Measurements from ENCODE around the gene CCK.

DNA sequence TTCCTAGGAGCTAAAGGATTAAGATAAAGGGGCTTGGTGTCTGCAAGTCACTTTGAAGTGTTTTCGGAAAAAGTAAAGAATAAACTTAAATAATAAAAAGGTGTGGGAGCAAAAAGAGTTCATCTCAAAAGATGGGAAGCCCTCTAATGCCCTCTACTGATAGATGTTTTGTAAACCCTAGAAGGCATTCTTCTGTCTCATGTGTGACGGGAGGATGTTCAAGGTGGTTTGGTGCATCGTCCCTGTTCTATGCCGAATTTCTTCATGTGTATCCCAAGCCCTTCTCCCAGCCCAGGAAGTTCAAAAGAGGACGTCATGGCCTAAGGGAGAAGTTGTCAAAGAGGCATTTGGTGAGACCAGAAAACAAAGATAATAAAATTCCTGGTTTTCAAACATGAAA, 37.2 kb downstream of the CCK start:
- TF ChIP-seq CTCF (conservative IDR thresholded peaks at IDR 0.05) (peak; percentile 18), ZFX (IDR thresholded peaks at IDR 0.05) (no peak)

Data from C4-2B (cell line).